Measurements from ENCODE around the gene CIB4. TPM values are rescaled to one million over a fixed set of nuclear protein-coding genes. Genes with fewer than 3 reads are reported as not detected.

Gene CIB4
- total RNA-seq, 1 donor from 2014 or later, result not detected

DNA sequence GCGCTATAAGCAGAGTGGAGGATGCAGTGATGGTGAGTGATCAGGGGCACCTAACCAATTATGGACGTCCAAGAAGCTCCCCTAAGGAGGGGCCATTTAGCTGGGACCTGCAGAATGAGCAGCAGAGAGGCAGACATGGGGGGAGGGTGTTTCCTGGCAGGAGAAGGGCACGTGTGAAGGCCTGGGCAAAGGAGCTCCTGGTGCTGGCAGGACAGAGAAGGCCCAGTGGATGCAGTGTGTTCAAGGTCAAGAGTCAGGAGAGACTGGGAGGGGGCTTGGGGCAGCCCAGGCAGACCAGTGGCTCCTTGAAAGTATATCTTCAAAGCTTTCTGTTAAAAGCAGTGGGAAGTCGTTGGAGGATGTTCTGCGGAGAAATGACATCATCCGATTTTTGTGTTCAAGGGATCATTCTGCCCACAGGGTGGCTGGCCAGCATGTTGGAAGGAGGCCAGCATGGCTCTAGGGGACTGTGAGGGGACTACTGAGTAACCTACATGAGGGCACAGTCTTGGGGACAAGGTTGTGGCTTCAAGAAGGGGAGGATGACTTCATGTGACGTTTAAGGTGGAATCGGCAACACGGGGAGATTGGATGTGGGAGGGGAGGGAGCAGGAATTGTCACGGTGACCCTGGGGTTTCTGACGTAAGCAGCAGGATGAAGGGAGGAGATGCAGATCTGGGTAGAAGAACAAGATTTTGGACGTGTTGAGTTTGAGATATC lies 9.0 kb upstream of the CIB4 start:
- peaks cover 19% of the 10 kb centered on the region for H3K27me3 ChIP-seq (ENCODE audit: control insufficient read depth, insufficient read depth, low read length)

GRCh38 chr2:26649322-26649721 lies 8.2 kb upstream of the CIB4 start:
- Histone ChIP-seq H3K4me3 (ENCODE audit: low read depth, low read length) (no peak overlapping the region), H3K27me3 (ENCODE audit: control insufficient read depth, insufficient read depth, low read length) (peaks cover 22% of the 10 kb centered on the region), H3K36me3 (ENCODE audit: control insufficient read depth, insufficient read depth, low read length) (no peaks in the 10 kb centered on the region)
- no peak for DNase-seq (ENCODE audit: low read depth)
- no peak for TF ChIP-seq CTCF (IDR thresholded peaks at IDR 0.05; ENCODE audit: insufficient read depth, low read length, poor library complexity, severe bottlenecking)

More for the DNA sequence above, 9.0 kb upstream of the CIB4 start:
- TF ChIP-seq CTCF (IDR thresholded peaks at IDR 0.05; ENCODE audit: insufficient read depth, low read length, poor library complexity, severe bottlenecking), result no peak
- no peak for DNase-seq (ENCODE audit: low read depth)
- no peaks in the 10 kb centered on the region for H3K36me3 ChIP-seq (ENCODE audit: control insufficient read depth, insufficient read depth, low read length)
- no peak overlapping the region for H3K4me3 ChIP-seq (ENCODE audit: low read depth, low read length)

- DNase-seq (ENCODE audit: low read depth), result no peak
- no peaks in the 10 kb centered on the region for H3K36me3 ChIP-seq (ENCODE audit: control insufficient read depth, insufficient read depth, low read length)
- no peak overlapping the region for H3K4me3 ChIP-seq (ENCODE audit: low read depth, low read length)
- no peak for TF ChIP-seq CTCF (IDR thresholded peaks at IDR 0.05; ENCODE audit: insufficient read depth, low read length, poor library complexity, severe bottlenecking)
- H3K27me3 ChIP-seq (ENCODE audit: control insufficient read depth, insufficient read depth, low read length), result peaks cover 20% of the 10 kb centered on the region
Observed at GRCh38 chr2:26648516-26648915, 7.3 kb upstream of the CIB4 start.

DNA sequence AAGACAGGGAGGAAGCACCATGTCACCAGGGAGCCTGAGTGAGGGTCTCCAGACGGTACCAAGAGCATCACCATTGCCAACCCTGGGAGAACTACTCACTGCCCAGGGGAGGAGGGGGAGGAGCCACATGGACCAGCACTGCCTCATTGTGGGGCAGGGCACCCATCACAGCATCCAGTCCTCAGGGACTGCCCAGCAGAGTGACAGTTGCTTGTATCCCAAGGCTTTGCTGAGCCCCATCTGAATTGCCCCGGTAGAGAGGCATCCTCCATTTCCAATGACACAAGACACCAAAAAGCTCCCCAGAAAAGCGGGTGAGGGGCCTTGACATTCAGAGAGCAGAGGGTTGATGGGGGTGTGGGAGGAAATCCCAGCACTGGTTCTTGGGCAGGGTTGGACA lies 6.8 kb upstream of the CIB4 start:
- Histone ChIP-seq H3K36me3 (ENCODE audit: control insufficient read depth, insufficient read depth, low read length) (no peaks in the 10 kb centered on the region), H3K27me3 (ENCODE audit: control insufficient read depth, insufficient read depth, low read length) (peaks cover 22% of the 10 kb centered on the region), H3K4me3 (ENCODE audit: low read depth, low read length) (no peak overlapping the region)
- TF ChIP-seq CTCF (IDR thresholded peaks at IDR 0.05; ENCODE audit: insufficient read depth, low read length, poor library complexity, severe bottlenecking), result no peak
- no peak for DNase-seq (ENCODE audit: low read depth)

DNA sequence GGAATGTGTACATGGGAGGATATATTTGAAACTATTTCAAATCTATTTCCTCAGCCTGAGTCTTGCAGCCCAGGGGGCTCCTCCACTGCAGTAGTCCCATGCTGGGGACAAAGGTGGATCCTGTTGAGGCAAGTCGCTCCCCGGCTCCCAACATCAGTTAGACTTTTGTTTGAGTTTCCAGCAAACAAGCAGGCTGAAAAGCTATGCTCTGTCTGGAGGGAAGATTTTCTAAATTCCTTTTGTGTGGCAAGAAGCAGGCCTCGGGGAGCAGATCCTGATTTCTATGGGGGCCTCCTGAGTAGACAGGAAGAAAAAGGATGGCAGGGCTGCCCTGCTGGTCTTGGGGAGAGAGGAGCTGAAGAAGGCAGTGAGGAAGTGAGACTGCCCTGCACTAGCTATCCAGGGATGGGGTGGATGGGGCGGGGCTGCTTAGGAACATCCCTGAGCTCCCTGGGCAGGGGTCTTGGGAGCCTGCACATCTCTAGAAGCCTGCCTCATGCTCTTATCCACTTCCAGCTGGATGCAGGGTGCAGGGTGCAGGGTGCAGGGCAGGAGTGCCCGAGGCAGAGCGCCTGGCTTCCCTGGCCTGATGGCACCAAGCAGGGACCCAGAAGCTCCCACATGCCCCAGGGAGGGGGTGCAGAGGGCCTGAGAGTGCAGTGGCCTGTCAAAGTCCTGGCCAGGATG lies 6.0 kb upstream of the CIB4 start:
- TF ChIP-seq CTCF (IDR thresholded peaks at IDR 0.05; ENCODE audit: insufficient read depth, low read length, poor library complexity, severe bottlenecking), result no peak
- no peaks in the 10 kb centered on the region for H3K36me3 ChIP-seq (ENCODE audit: control insufficient read depth, insufficient read depth, low read length)
- peaks cover 22% of the 10 kb centered on the region for H3K27me3 ChIP-seq (ENCODE audit: control insufficient read depth, insufficient read depth, low read length)
- DNase-seq (ENCODE audit: low read depth), result no peak
- H3K4me3 ChIP-seq (ENCODE audit: low read depth, low read length), result no peak overlapping the region
